ENCODE measurements around the gene MTMR2. TPM values are rescaled to one million over a fixed set of nuclear protein-coding genes. Genes with fewer than 3 reads are reported as not detected.
"Not testable (repeated sequence)": the region's sequence is repeated elsewhere in the genome, so short reads cannot be mapped to it uniquely, and the experiment has no call there.

The MTMR2 gene
- total RNA-seq, 1 experiment from 2014 or later = 59.0 TPM

GRCh38 chr11:95863486-95864140 lies 60.3 kb downstream of the MTMR2 start:
- H3K4me1 Mint-ChIP-seq = no peaks in the 10 kb centered on the region
- no peak overlapping the region for H3K4ac ChIP-seq (ENCODE audit: low read depth, low read length)
- H4K20me1 ChIP-seq (ENCODE audit: control insufficient read depth, insufficient read depth, insufficient read length) = no peaks in the 10 kb centered on the region
- H4K91ac ChIP-seq (ENCODE audit: insufficient read length, low read depth, low read length) = no peak overlapping the region
- H3K9me3 ChIP-seq (ENCODE audit: control insufficient read depth, low read depth, low read length) = no peaks in the 10 kb centered on the region
- H3K4me1 ChIP-seq (ENCODE audit: insufficient read depth, low read length) = no peaks in the 10 kb centered on the region
- H2BK20ac ChIP-seq (ENCODE audit: low read depth, low read length, poor library complexity, severe bottlenecking) = no peak overlapping the region
- no peak overlapping the region for H2AFZ ChIP-seq (ENCODE audit: low read length)
- no peak overlapping the region for H3K27ac ChIP-seq (ENCODE audit: insufficient read length, low read depth, low read length)
- DNase-seq = no peak
- no peaks in the 10 kb centered on the region for H3K23me2 ChIP-seq (ENCODE audit: insufficient read length, low read depth, low read length, poor library complexity, severe bottlenecking)
- H3K4me3 Mint-ChIP-seq = no peak overlapping the region
- H3K14ac ChIP-seq (ENCODE audit: insufficient read depth, low read length) = no peak overlapping the region
- 100% methylated on average over 1 of the region's 2 CpGs for WGBS (ENCODE audit: extremely low coverage, insufficient read length, low lambda C conversion rate)
- no peak overlapping the region for H2BK15ac ChIP-seq (ENCODE audit: low read depth, low read length)
- H3K27me3 ChIP-seq (ENCODE audit: insufficient read depth, low read length) = no peaks in the 10 kb centered on the region
- no peak overlapping the region for H3K9ac ChIP-seq (ENCODE audit: extremely low read depth, insufficient read length, low read length)
- H3T11ph ChIP-seq (ENCODE audit: low read length) = no peak overlapping the region
- no peaks in the 10 kb centered on the region for H3K79me2 ChIP-seq (ENCODE audit: insufficient read depth, low read length)
- no peak overlapping the region for H2BK5ac ChIP-seq (ENCODE audit: insufficient read length, low read length)
- H3K27ac Mint-ChIP-seq = no peak overlapping the region
- no peak overlapping the region for H2BK12ac ChIP-seq (ENCODE audit: insufficient read length, low read depth, low read length)
- TF ChIP-seq, protein P1, sequence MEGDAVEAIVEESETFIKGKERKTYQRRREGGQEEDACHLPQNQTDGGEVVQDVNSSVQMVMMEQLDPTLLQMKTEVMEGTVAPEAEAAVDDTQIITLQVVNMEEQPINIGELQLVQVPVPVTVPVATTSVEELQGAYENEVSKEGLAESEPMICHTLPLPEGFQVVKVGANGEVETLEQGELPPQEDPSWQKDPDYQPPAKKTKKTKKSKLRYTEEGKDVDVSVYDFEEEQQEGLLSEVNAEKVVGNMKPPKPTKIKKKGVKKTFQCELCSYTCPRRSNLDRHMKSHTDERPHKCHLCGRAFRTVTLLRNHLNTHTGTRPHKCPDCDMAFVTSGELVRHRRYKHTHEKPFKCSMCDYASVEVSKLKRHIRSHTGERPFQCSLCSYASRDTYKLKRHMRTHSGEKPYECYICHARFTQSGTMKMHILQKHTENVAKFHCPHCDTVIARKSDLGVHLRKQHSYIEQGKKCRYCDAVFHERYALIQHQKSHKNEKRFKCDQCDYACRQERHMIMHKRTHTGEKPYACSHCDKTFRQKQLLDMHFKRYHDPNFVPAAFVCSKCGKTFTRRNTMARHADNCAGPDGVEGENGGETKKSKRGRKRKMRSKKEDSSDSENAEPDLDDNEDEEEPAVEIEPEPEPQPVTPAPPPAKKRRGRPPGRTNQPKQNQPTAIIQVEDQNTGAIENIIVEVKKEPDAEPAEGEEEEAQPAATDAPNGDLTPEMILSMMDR (conservative IDR thresholded peaks at IDR 0.05) = no peak
- H3K23ac ChIP-seq (ENCODE audit: insufficient read length, low read depth, low read length) = no peak overlapping the region
- H3K56ac ChIP-seq (ENCODE audit: insufficient read length, low read depth, low read length) = no peak overlapping the region
- H3K36me3 Mint-ChIP-seq (ENCODE audit: insufficient read depth in 1 of 3, low read depth in 3 of 3) = peaks cover 1 to 15% (median 12%) of the 10 kb centered on the region in 3 experiments; a peak in 5 of 7 replicates
- H3K4me2 ChIP-seq (ENCODE audit: insufficient read depth, insufficient read length, low read length) = no peak overlapping the region
- H3K18ac ChIP-seq (ENCODE audit: insufficient read length, low read depth, low read length) = no peak overlapping the region
- H4K8ac ChIP-seq (replicated peaks; ENCODE audit: insufficient read length, low read depth, low read length) = no peak overlapping the region
- H4K5ac ChIP-seq (ENCODE audit: insufficient read length, low read depth, low read length) = no peak overlapping the region
- H2BK120ac ChIP-seq (ENCODE audit: low read depth, low read length, poor library complexity, severe bottlenecking) = no peak overlapping the region
- no peaks in the 10 kb centered on the region for H3K9me3 Mint-ChIP-seq
- H2AK5ac ChIP-seq (ENCODE audit: insufficient read length, low read length) = no peak overlapping the region
- H3K79me1 ChIP-seq (ENCODE audit: insufficient read depth, low read depth, low read length, poor library complexity, severe bottlenecking) = peaks cover 2% of the 10 kb centered on the region
- no peaks in the 10 kb centered on the region for H3K27me3 Mint-ChIP-seq (ENCODE audit: low read depth)

GRCh38 chr11:95860024-95860423 lies 63.9 kb downstream of the MTMR2 start:
- H3K9me3 ChIP-seq (ENCODE audit: control insufficient read depth, low read depth, low read length); H3K4me2 ChIP-seq (ENCODE audit: insufficient read depth, insufficient read length, low read length); H3K27ac ChIP-seq (ENCODE audit: insufficient read length, low read depth, low read length); H2BK20ac ChIP-seq (ENCODE audit: low read depth, low read length, poor library complexity, severe bottlenecking); H3K79me1 ChIP-seq (ENCODE audit: insufficient read depth, low read depth, low read length, poor library complexity, severe bottlenecking); H4K20me1 ChIP-seq (ENCODE audit: control insufficient read depth, insufficient read depth, insufficient read length); H3T11ph ChIP-seq (ENCODE audit: low read length); H2BK12ac ChIP-seq (ENCODE audit: insufficient read length, low read depth, low read length); H3K18ac ChIP-seq (ENCODE audit: insufficient read length, low read depth, low read length); H3K14ac ChIP-seq (ENCODE audit: insufficient read depth, low read length); H3K79me2 ChIP-seq (ENCODE audit: insufficient read depth, low read length); H3K27me3 Mint-ChIP-seq (ENCODE audit: low read depth); H3K4ac ChIP-seq (ENCODE audit: low read depth, low read length); H3K23me2 ChIP-seq (ENCODE audit: insufficient read length, low read depth, low read length, poor library complexity, severe bottlenecking); H4K5ac ChIP-seq (ENCODE audit: insufficient read length, low read depth, low read length); H3K27me3 ChIP-seq (ENCODE audit: insufficient read depth, low read length); H3K23ac ChIP-seq (ENCODE audit: insufficient read length, low read depth, low read length); H3K9ac ChIP-seq (ENCODE audit: extremely low read depth, insufficient read length, low read length); H3K27ac Mint-ChIP-seq; H3K9me3 Mint-ChIP-seq; H2BK5ac ChIP-seq (ENCODE audit: insufficient read length, low read length); H3K56ac ChIP-seq (ENCODE audit: insufficient read length, low read depth, low read length); DNase-seq; H3K4me3 Mint-ChIP-seq; H3K4me1 ChIP-seq (ENCODE audit: insufficient read depth, low read length); H2BK15ac ChIP-seq (ENCODE audit: low read depth, low read length); H2AK5ac ChIP-seq (ENCODE audit: insufficient read length, low read length); H4K8ac ChIP-seq (replicated peaks; ENCODE audit: insufficient read length, low read depth, low read length); H4K91ac ChIP-seq (ENCODE audit: insufficient read length, low read depth, low read length); H3K4me1 Mint-ChIP-seq; H2BK120ac ChIP-seq (ENCODE audit: low read depth, low read length, poor library complexity, severe bottlenecking); H2AFZ ChIP-seq (ENCODE audit: low read length): not testable (repeated sequence)
- WGBS (ENCODE audit: extremely low coverage, insufficient read length, low lambda C conversion rate) = no CpG with 5 or more reads among the region's 4 CpGs
- H3K36me3 Mint-ChIP-seq (ENCODE audit: insufficient read depth in 1 of 3, low read depth in 3 of 3) = peaks cover 1 to 19% (median 17%) of the 10 kb centered on the region in 3 experiments; a peak in 5 of 7 replicates

Data from H9 (cell line).